Mesendoderm (in vitro differentiated cells): ENCODE data around the gene OR14A16.

Experiments
- DNase-seq: peaks from one replicate; pipeline ENCODE4 v3.0.0; 2013
- H2AK5ac ChIP-seq: 2 replicates; pipeline ENCODE4 v1.6.1; 2013; ENCODE audit warnings: low read length, inconsistent platforms
- H2BK120ac ChIP-seq: 2 replicates; pipeline ENCODE4 v1.6.1; 2013; ENCODE audit warnings: low read depth, mild to moderate bottlenecking, low read length, moderate library complexity, mixed read lengths
- H2BK15ac ChIP-seq: replicated peaks from 2 replicates; pipeline ENCODE4 v1.6.1; 2013; ENCODE audit warnings: low read depth, mild to moderate bottlenecking, moderate library complexity
- H2BK5ac ChIP-seq: 2 replicates; pipeline ENCODE4 v1.6.1; 2013; ENCODE audit warnings: low read length, inconsistent platforms
- H3K18ac ChIP-seq: 2 replicates; pipeline ENCODE4 v1.6.1; 2013; ENCODE audit warnings: mild to moderate bottlenecking, low read length, mixed read lengths
- H3K23ac ChIP-seq: one replicate; pipeline ENCODE4 v1.6.1; 2013; ENCODE audit warnings: low read length
- H3K27ac ChIP-seq: 2 replicates; pipeline ENCODE4 v1.5.1; 2013; ENCODE audit warnings: low read depth, mild to moderate bottlenecking, inconsistent platforms, low read length, moderate library complexity
- H3K27me3 ChIP-seq: 2 replicates; pipeline ENCODE4 v1.6.1; 2013; ENCODE audit warnings: low read length, control low read depth, mild to moderate bottlenecking, inconsistent platforms; ENCODE audit not compliant: insufficient read depth, poor library complexity
- H3K36me3 ChIP-seq: 2 replicates; pipeline ENCODE4 v1.6.1; 2013; ENCODE audit warnings: low read length, inconsistent platforms; ENCODE audit not compliant: control insufficient read depth, insufficient read depth
- H3K4ac ChIP-seq: one replicate; pipeline ENCODE4 v1.6.1; 2013; ENCODE audit warnings: low read depth, mild to moderate bottlenecking, low read length, moderate library complexity
- H3K4me1 ChIP-seq: 2 replicates; pipeline ENCODE4 v1.6.1; 2013; ENCODE audit warnings: low read depth, low read length, inconsistent platforms; ENCODE audit not compliant: control insufficient read depth
- H3K4me2 ChIP-seq: 2 replicates; pipeline ENCODE4 v1.6.1; 2013; ENCODE audit warnings: low read length
- H3K4me3 ChIP-seq: 2 replicates; pipeline ENCODE4 v1.5.1; 2013; ENCODE audit warnings: mild to moderate bottlenecking, low read length
- H3K56ac ChIP-seq: one replicate; pipeline ENCODE4 v1.6.1; 2013; ENCODE audit warnings: low read length
- H3K79me1 ChIP-seq: 2 replicates; pipeline ENCODE4 v1.6.1; 2013; ENCODE audit warnings: low read length, inconsistent platforms
- H3K79me2 ChIP-seq: 2 replicates; pipeline ENCODE4 v1.6.1; 2013; ENCODE audit warnings: mild to moderate bottlenecking, low read length; ENCODE audit not compliant: control insufficient read depth, insufficient read depth
- H3K9ac ChIP-seq: 2 replicates; pipeline ENCODE4 v1.6.1; 2013; ENCODE audit warnings: low read length, inconsistent platforms
- H4K5ac ChIP-seq: one replicate; pipeline ENCODE4 v1.6.1; 2013; ENCODE audit warnings: low read length
- H4K8ac ChIP-seq: one replicate; pipeline ENCODE4 v1.6.1; 2013; ENCODE audit warnings: low read depth, mild to moderate bottlenecking, control low read depth, low read length, moderate library complexity
- WGBS: extraction: QIAGEN DNeasy Blood & Tissue Kit; methylation state at CpG from one replicate; pipeline ENCODE4 v1.1.7; 2013; ENCODE audit warnings: low lambda C conversion rate, missing lambda C conversion rate; ENCODE audit not compliant: insufficient coverage; ENCODE audit errors: extremely low coverage; 5-methylcytosine and 5-hydroxymethylcytosine counted together

OR14A16 gene

DNA sequence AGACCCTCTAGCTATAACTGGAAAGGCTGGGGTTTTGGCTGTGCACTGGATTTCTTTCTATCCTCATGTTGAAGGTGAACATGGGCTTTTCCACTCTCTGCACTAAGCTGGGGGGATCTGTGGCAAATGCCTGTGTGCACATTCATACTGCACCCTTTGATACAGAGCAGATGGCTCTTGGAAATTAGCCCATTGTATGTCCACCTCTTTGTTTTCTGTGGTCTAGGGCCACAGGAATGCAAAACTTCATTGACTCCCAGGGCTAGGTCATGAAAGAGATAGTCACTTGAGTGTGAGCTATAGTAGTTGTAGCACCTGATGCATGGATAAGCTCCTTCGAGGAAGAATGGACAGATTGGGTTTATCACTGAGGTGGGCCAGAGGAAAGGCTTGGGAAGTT, 5.7 kb upstream of the OR14A16 start:
- Histone ChIP-seq H3K18ac (no peak overlapping the region), H4K8ac (no peak overlapping the region), H3K4me2 (no peak overlapping the region), H3K23ac (no peak overlapping the region), H2AK5ac (no peak overlapping the region), H3K79me2 (no peaks in the 10 kb centered on the region), H2BK15ac (no peak overlapping the region), H3K27ac (no peak overlapping the region), H2BK5ac (no peak overlapping the region), H3K4me1 (no peaks in the 10 kb centered on the region), H3K9ac (no peak overlapping the region), H3K4ac (no peak overlapping the region), H3K56ac (no peak overlapping the region), H3K79me1 (no peaks in the 10 kb centered on the region), H3K4me3 (no peak overlapping the region), H3K36me3 (no peaks in the 10 kb centered on the region), H4K5ac (no peak overlapping the region), H2BK120ac (no peak overlapping the region), H3K27me3 (no peaks in the 10 kb centered on the region)
- no CpG with 5 or more reads among the region's 1 CpG for WGBS
- no peak for DNase-seq

DNA sequence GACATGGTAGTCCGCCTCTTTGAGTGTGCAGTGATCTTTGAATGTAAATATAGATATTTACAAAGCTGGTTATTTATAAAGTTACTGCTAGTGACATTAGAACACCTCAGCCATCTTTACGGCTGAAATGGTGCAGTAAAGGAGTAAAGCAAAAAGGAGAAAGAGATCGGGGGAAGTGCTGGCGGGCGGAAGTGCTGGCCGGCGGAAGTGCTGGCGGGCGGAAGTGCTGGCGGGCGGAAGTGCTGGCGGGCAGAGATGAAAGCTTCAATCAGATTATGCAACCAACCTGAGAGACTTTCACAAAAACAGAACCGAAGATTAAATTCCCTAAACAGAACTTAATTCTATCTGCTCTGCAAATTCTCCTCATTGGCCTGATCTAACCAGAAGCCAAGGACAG, 1.4 kb upstream of the OR14A16 start:
- H3K4ac ChIP-seq: no peak overlapping the region
- no peak overlapping the region for H2BK15ac ChIP-seq
- H4K8ac ChIP-seq: no peak overlapping the region
- H3K9ac ChIP-seq: no peak overlapping the region
- no peaks in the 10 kb centered on the region for H3K79me1 ChIP-seq
- no peak overlapping the region for H3K4me2 ChIP-seq
- no peak for DNase-seq
- no peak overlapping the region for H4K5ac ChIP-seq
- no peak overlapping the region for H3K18ac ChIP-seq
- H3K79me2 ChIP-seq: no peaks in the 10 kb centered on the region
- no peaks in the 10 kb centered on the region for H3K4me1 ChIP-seq
- WGBS: no CpG with 5 or more reads among the region's 13 CpGs
- no peak overlapping the region for H3K23ac ChIP-seq
- H3K56ac ChIP-seq: no peak overlapping the region
- no peak overlapping the region for H2BK120ac ChIP-seq
- no peak overlapping the region for H3K27ac ChIP-seq
- no peak overlapping the region for H2AK5ac ChIP-seq
- no peaks in the 10 kb centered on the region for H3K27me3 ChIP-seq
- no peak overlapping the region for H3K4me3 ChIP-seq
- no peak overlapping the region for H2BK5ac ChIP-seq
- no peaks in the 10 kb centered on the region for H3K36me3 ChIP-seq

DNA sequence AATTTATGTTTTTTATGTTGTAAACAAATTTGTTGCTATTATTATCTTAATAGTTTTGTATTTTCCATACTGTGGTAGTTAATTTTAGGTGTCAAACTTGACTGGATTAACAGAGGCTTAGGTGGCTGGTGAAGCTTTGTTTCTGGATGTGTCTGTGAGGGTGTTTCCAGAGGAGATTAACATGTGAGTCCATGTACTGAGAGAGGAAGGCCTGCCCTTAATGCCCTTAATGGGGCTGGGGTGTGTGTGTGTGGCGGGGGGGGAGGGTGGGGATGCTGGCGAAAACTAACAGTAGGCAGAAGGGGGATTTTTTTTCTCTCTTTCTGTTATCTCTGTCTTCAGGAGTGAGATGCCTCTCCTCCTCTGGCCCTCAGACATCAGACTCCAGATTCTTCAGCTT, 1.9 kb downstream of the OR14A16 start:
- Histone ChIP-seq H2AK5ac (no peak overlapping the region), H2BK120ac (no peak overlapping the region)
- no CpG with 5 or more reads among the region's 2 CpGs for WGBS

DNA sequence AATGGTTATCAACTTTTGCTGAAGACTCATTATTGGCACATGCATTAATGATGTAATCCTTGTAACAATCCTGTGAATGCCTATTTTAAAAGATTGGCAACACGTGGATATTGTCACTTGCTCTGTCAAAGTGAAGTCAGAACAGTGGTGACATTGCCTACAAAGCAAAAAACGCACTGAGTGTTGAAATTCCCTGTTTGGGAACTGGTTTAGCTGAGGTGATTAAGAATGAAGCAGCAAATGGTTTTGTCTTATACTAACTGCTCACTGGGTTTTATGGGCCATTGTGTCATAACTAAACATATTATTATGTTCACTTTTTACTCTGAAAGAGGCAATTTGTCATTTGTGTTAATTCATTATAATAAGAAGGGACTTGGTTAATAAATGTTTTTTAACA, 11.3 kb downstream of the OR14A16 start:
- H3K18ac ChIP-seq: no peak overlapping the region
- no CpG with 5 or more reads among the region's 2 CpGs for WGBS
- no peaks in the 10 kb centered on the region for H3K4me1 ChIP-seq
- H3K27ac ChIP-seq: no peak overlapping the region
- no peak overlapping the region for H2AK5ac ChIP-seq
- H3K23ac ChIP-seq: no peak overlapping the region
- H3K36me3 ChIP-seq: no peaks in the 10 kb centered on the region
- no peak for DNase-seq
- no peak overlapping the region for H3K9ac ChIP-seq
- H2BK120ac ChIP-seq: no peak overlapping the region
- no peak overlapping the region for H3K4me3 ChIP-seq
- no peaks in the 10 kb centered on the region for H3K27me3 ChIP-seq
- no peak overlapping the region for H4K5ac ChIP-seq
- H4K8ac ChIP-seq: no peak overlapping the region
- H3K79me1 ChIP-seq: no peaks in the 10 kb centered on the region
- H3K4me2 ChIP-seq: no peak overlapping the region
- H3K4ac ChIP-seq: no peak overlapping the region
- no peaks in the 10 kb centered on the region for H3K79me2 ChIP-seq
- no peak overlapping the region for H2BK5ac ChIP-seq
- H3K56ac ChIP-seq: no peak overlapping the region
- H2BK15ac ChIP-seq: no peak overlapping the region

More for the DNA sequence above, 1.9 kb downstream of the OR14A16 start:
- H3K9ac ChIP-seq: no peak overlapping the region
- H3K4me2 ChIP-seq: no peak overlapping the region
- H3K27ac ChIP-seq: no peak overlapping the region
- H3K4me1 ChIP-seq: no peaks in the 10 kb centered on the region
- H3K23ac ChIP-seq: no peak overlapping the region
- no peak overlapping the region for H3K4me3 ChIP-seq
- no peaks in the 10 kb centered on the region for H3K79me1 ChIP-seq
- H3K36me3 ChIP-seq: no peaks in the 10 kb centered on the region
- no peak overlapping the region for H3K56ac ChIP-seq
- H4K5ac ChIP-seq: no peak overlapping the region
- no peak overlapping the region for H3K4ac ChIP-seq
- no peak for DNase-seq
- no peak overlapping the region for H4K8ac ChIP-seq
- H3K79me2 ChIP-seq: no peaks in the 10 kb centered on the region
- no peak overlapping the region for H2BK5ac ChIP-seq
- no peak overlapping the region for H2BK15ac ChIP-seq
- H3K18ac ChIP-seq: no peak overlapping the region
- H3K27me3 ChIP-seq: no peaks in the 10 kb centered on the region

DNA sequence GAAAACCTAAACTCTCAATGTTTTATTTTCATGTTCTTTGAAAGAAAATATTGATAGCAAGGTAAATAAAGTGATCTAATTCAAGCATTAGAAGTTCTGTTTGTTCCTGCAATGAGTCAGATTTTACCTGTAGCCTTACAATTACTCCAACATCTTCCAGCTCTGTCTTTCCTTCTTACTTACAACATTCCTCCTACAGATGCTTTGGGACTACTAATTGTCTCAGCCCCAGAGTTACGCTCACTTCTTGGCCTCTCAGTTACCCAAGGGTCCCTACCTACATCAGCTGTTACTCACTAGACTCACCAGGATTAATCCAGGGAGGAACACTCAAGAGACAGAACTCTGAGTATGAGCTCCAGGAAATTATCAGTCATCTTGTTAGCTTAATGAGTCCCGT, 26.4 kb downstream of the OR14A16 start:
- no peak overlapping the region for H4K5ac ChIP-seq
- no peaks in the 10 kb centered on the region for H3K79me2 ChIP-seq
- no peaks in the 10 kb centered on the region for H3K36me3 ChIP-seq
- no peak overlapping the region for H3K4me3 ChIP-seq
- H3K23ac ChIP-seq: no peak overlapping the region
- H3K27ac ChIP-seq: no peak overlapping the region
- H4K8ac ChIP-seq: no peak overlapping the region
- no CpG with 5 or more reads among the region's 2 CpGs for WGBS
- H3K56ac ChIP-seq: no peak overlapping the region
- DNase-seq: no peak
- H2BK120ac ChIP-seq: no peak overlapping the region
- no peaks in the 10 kb centered on the region for H3K79me1 ChIP-seq
- no peaks in the 10 kb centered on the region for H3K27me3 ChIP-seq
- no peaks in the 10 kb centered on the region for H3K4me1 ChIP-seq
- no peak overlapping the region for H3K9ac ChIP-seq
- no peak overlapping the region for H2BK15ac ChIP-seq
- H3K4me2 ChIP-seq: no peak overlapping the region
- no peak overlapping the region for H2AK5ac ChIP-seq
- H2BK5ac ChIP-seq: no peak overlapping the region
- H3K18ac ChIP-seq: no peak overlapping the region
- no peak overlapping the region for H3K4ac ChIP-seq

DNA sequence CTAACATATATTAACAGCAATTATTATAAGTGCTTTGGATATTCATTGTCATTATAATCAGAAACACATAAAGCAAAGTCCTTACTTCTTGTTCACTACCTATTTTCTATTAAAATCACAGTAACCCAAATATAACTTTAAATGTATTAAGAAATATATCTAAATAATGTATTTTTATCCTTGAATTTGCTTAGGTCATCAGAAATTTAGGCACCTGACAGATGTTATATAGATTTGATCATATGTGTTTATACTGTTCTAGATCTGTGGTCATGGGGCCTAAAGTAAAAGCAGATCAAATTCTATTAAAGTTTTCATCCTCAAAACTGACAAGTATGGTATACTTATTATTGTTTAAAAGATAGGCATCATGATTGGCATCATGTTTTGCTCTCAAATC, 54.3 kb downstream of the OR14A16 start:
- Histone ChIP-seq H3K4ac (no peak overlapping the region), H3K36me3 (no peaks in the 10 kb centered on the region), H4K5ac (no peak overlapping the region), H3K4me2 (no peak overlapping the region), H3K23ac (no peak overlapping the region), H2AK5ac (no peak overlapping the region), H3K9ac (no peak overlapping the region), H4K8ac (no peak overlapping the region), H3K27me3 (no peaks in the 10 kb centered on the region), H3K18ac (no peak overlapping the region), H3K4me1 (no peaks in the 10 kb centered on the region), H2BK5ac (no peak overlapping the region), H3K27ac (no peak overlapping the region), H2BK15ac (no peak overlapping the region), H2BK120ac (no peak overlapping the region), H3K56ac (no peak overlapping the region), H3K79me1 (no peaks in the 10 kb centered on the region), H3K79me2 (no peaks in the 10 kb centered on the region), H3K4me3 (no peak overlapping the region)
- DNase-seq: no peak
